ENCODE data around the gene FGF12.

GRCh38 chr3:192130534-192131132 lies 596.7 kb downstream of the FGF12 start:
- no peak for TF ChIP-seq RARB (CRISPR knock-in tag; IDR thresholded peaks at IDR 0.05)
- TF ChIP-seq ESRRG (CRISPR knock-in tag; IDR thresholded peaks at IDR 0.05), result no peak
- no peak for TF ChIP-seq POU6F1 (CRISPR knock-in tag; IDR thresholded peaks at IDR 0.05; ENCODE audit: borderline replicate concordance, low read depth)
- no peak for TF ChIP-seq CREB5 (CRISPR knock-in tag; IDR thresholded peaks at IDR 0.05; ENCODE audit: low read depth)
- TF ChIP-seq ZNF565 (CRISPR knock-in tag; conservative IDR thresholded peaks at IDR 0.05; ENCODE audit: low read depth), result no peak
- TF ChIP-seq TOX (CRISPR knock-in tag; IDR thresholded peaks at IDR 0.05; ENCODE audit: borderline replicate concordance), result no peak
- TF ChIP-seq ZFP30 (CRISPR knock-in tag; IDR thresholded peaks at IDR 0.05), result no peak
- no peak for TF ChIP-seq ZNF8 (CRISPR knock-in tag; IDR thresholded peaks at IDR 0.05)
- no peak for TF ChIP-seq PATZ1 (CRISPR knock-in tag; IDR thresholded peaks at IDR 0.05; ENCODE audit: borderline replicate concordance)
- TF ChIP-seq ZC3H10 (CRISPR knock-in tag; IDR thresholded peaks at IDR 0.05), result no peak
